WERI-Rb-1 (cell line): Measurements from ENCODE around the gene FTSJ1.

ENCODE experiments used
- DNase-seq: peaks from one replicate; pipeline ENCODE4 v3.0.0-alpha.2; 2020
- H3K27ac ChIP-seq: fragments of 250-450 bp; sonication (Bioruptor Pico); 2 replicates; pipeline ENCODE4 v1.5.1; 2020; ENCODE audit warnings: mild to moderate bottlenecking, moderate library complexity
- H3K27me3 ChIP-seq: fragments of 250-450 bp; sonication (Bioruptor Pico); 2 replicates; pipeline ENCODE4 v1.5.1; 2021; ENCODE audit warnings: mild to moderate bottlenecking, low read depth, moderate library complexity; ENCODE audit not compliant: insufficient read depth, severe bottlenecking
- H3K36me3 ChIP-seq: fragments of 250-450 bp; sonication (Bioruptor Pico); 2 replicates; pipeline ENCODE4 v1.5.1; 2020; ENCODE audit warnings: mild to moderate bottlenecking, moderate library complexity
- H3K4me3 ChIP-seq: 2 replicates; pipeline ENCODE4 v1.5.1; 2011; ENCODE audit warnings: low read depth, mild to moderate bottlenecking, control low read depth, low read length
- H3K9me3 ChIP-seq: fragments of 250-450 bp; sonication (Bioruptor Pico); 2 replicates; pipeline ENCODE4 v1.5.1; 2021; ENCODE audit warnings: mild to moderate bottlenecking, moderate library complexity; ENCODE audit not compliant: severe bottlenecking
- CTCF ChIP-seq: IDR thresholded peaks from 2 replicates; pipeline ENCODE4 v1.5.1; 2011; ENCODE audit warnings: low read depth, mild to moderate bottlenecking, control low read depth, inconsistent platforms, low read length

The FTSJ1 gene

GRCh38 chrX:48465336-48465933 lies 10.6 kb upstream of the FTSJ1 start:
- DNase-seq: no peak
- H3K9me3 ChIP-seq: no peaks in the 10 kb centered on the region
- 0 out of 2 replicates have a peak overlapping the region, but pooled peaks have one; percentile 27 for H3K27ac ChIP-seq
- peak overlapping the region; percentile 50 for H3K4me3 ChIP-seq
- no peaks in the 10 kb centered on the region for H3K27me3 ChIP-seq
- H3K36me3 ChIP-seq: peaks cover 70% of the 10 kb centered on the region
- TF ChIP-seq CTCF: no peak

- H3K27ac ChIP-seq: peak overlapping the region; percentile 90
- H3K4me3 ChIP-seq: peak overlapping the region; percentile 50
- H3K27me3 ChIP-seq: no peaks in the 10 kb centered on the region
- peak; percentile 79 for TF ChIP-seq CTCF
- peaks cover 59% of the 10 kb centered on the region for H3K36me3 ChIP-seq
- no peaks in the 10 kb centered on the region for H3K9me3 ChIP-seq
- DNase-seq: peak; percentile 61
Measured at GRCh38 chrX:48466696-48467095, 9.3 kb upstream of the FTSJ1 start.

GRCh38 chrX:48467281-48467761 lies 8.7 kb upstream of the FTSJ1 start:
- no peaks in the 10 kb centered on the region for H3K27me3 ChIP-seq
- peak overlapping the region; percentile 50 for H3K4me3 ChIP-seq
- no peaks in the 10 kb centered on the region for H3K9me3 ChIP-seq
- peak; percentile 53 for DNase-seq
- peak overlapping the region; percentile 90 for H3K27ac ChIP-seq
- TF ChIP-seq CTCF: no peak
- peaks cover 52% of the 10 kb centered on the region for H3K36me3 ChIP-seq

DNA sequence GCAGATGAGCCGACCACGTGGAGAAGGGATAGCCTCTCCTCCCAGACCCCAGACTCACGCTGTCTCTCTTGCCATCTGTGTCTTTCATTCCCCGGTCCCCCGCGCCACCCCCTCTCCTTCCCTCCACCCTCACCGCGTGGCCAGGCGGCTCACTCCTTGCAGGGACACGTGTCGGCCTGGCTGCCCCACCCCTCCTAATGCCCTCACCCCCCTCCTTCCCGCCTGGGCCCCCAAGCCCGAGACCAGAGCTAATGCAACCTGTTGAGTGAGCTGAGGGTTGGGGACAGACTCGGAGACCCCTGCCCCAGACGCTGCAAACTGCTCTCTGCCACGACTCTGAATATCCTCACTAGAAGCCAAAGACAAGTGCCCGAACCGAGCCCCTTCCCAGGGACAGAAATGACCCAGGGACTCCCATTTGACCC lies 7.7 kb upstream of the FTSJ1 start:
- peak overlapping the region; percentile 50 for H3K4me3 ChIP-seq
- peak; percentile 88 for DNase-seq
- peak overlapping the region; percentile 90 for H3K27ac ChIP-seq

GRCh38 chrX:48468693-48469691 lies 7.0 kb upstream of the FTSJ1 start:
- TF ChIP-seq CTCF: peak; percentile 57
- H3K9me3 ChIP-seq: no peaks in the 10 kb centered on the region
- no peaks in the 10 kb centered on the region for H3K27me3 ChIP-seq
- peak overlapping the region; percentile 90 for H3K27ac ChIP-seq
- peak; percentile 75 for DNase-seq
- peaks cover 38% of the 10 kb centered on the region for H3K36me3 ChIP-seq
- peak overlapping the region; percentile 50 for H3K4me3 ChIP-seq

More for the DNA sequence above, 7.7 kb upstream of the FTSJ1 start:
- peaks cover 43% of the 10 kb centered on the region for H3K36me3 ChIP-seq
- no peak for TF ChIP-seq CTCF
- no peaks in the 10 kb centered on the region for H3K27me3 ChIP-seq
- no peaks in the 10 kb centered on the region for H3K9me3 ChIP-seq
